Stimulated activated CD4-positive, alpha-beta T cell treated with anti-CD3 and anti-CD28 coated beads, Interleukin-1b, Interleukin-23, amount 100 ng/mL, for 24 hours (primary cell): ENCODE measurements around the gene HSD17B14.

ENCODE experiments used
- DNase-seq, 4 experiments: peaks; one replicate each; pipeline ENCODE4 v3.0.0-alpha.2; 2020; ENCODE audit warnings: low read depth in 4 of 4, low spot score in 1 of 4

The HSD17B14 gene

DNA sequence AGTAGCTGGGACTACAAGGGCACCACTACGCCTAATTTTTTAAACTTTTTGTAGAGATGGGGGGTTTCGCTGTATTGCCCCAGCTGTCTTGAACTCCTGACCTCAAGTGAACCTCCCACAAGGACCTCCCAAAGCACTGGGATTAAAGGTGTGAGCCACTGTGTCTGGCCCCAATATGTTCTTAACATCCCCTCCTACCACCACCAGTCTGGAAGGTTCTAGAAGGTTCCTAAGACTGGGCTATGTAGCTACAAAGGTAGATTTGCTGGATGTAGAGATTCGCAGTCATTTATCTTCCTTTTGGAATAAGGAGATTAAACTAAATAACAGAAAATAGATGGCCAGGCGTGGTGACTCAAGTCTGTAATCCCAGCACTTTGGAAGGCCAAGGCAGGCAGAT is 5.3 kb downstream of the HSD17B14 start:
- no peak for DNase-seq

DNA sequence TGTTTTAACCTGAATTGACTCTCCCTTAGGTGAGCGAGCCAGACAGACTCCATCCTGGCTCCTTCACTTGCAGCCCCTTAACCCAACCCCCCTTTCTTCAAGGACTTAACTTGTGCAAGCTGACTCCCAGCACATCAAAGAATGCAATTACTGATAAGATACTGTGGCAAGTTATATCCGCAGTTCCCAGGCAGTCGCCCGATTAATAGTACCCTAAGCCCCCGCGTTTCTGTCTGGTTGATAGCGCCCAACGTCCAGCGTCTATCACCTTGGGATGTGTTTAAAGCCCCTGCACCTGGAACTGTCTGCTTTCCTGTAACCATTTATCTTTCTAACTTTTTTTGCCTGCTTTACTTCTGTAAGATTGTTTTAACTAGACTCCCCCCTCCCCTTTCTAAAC is 6.2 kb downstream of the HSD17B14 start:
- DNase-seq, result no peak

DNA sequence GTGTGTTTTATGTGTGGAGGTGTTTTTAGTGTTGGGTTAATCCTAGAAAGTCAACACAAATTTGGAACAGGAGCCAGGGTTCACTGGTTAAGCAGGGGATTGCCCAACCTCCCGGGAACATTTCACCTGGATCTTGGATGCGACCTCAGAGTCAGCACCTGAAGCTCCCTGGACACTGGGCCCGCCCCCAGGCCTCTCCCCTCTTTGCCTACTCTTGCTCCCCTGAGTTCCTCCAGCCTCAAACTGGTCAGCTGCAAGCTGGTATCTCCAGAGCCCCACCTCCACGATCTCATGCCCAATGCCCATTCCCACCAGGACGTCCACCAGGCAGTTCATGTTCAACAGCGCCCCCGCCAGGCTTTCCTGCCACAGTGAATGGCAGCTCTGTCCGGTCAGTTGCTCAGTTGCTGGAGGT is 9.7 kb downstream of the HSD17B14 start:
- no peak for DNase-seq

DNA sequence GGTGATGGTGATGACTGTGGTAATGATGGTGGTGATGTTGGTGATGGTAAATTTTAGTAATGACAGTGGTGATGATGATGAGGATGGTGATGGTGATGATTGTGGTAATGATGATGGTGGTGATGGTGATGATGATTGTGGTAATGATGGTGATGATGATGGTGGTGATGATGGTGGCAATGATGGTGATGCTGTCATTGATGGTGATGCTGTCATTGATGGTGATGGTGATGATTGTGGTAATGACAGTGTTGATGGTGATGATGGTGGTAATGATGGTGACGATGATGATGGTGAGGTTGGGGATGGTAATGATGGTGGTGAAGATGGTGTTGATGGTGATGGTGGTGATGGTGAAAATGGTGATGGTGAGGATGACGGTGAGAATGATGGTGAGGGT is 13.8 kb downstream of the HSD17B14 start:
- no peak for DNase-seq

- DNase-seq, result no peak
Observed at GRCh38 chr19:48821633-48822032, 14.7 kb downstream of the HSD17B14 start.

GRCh38 chr19:48819366-48819816 is 16.9 kb downstream of the HSD17B14 start:
- no peak for DNase-seq

GRCh38 chr19:48818234-48818820 is 18.0 kb downstream of the HSD17B14 start:
- no peak for DNase-seq

- no peak for DNase-seq
Observed at GRCh38 chr19:48817585-48818124, 18.6 kb downstream of the HSD17B14 start.

- no peak for DNase-seq
Observed at GRCh38 chr19:48815870-48816501, 20.3 kb downstream of the HSD17B14 start.

GRCh38 chr19:48814895-48815294 is 21.4 kb downstream of the HSD17B14 start:
- DNase-seq, result no peak

- DNase-seq, result no peak
Observed at GRCh38 chr19:48813123-48813913, 23.0 kb downstream of the HSD17B14 start.

GRCh38 chr19:48812094-48812929 is 24.0 kb downstream of the HSD17B14 start:
- peak in 2 of 4 experiments; percentile 49 to 63 for DNase-seq

GRCh38 chr19:48810151-48810550 is 26.1 kb downstream of the HSD17B14 start:
- no peak for DNase-seq

DNA sequence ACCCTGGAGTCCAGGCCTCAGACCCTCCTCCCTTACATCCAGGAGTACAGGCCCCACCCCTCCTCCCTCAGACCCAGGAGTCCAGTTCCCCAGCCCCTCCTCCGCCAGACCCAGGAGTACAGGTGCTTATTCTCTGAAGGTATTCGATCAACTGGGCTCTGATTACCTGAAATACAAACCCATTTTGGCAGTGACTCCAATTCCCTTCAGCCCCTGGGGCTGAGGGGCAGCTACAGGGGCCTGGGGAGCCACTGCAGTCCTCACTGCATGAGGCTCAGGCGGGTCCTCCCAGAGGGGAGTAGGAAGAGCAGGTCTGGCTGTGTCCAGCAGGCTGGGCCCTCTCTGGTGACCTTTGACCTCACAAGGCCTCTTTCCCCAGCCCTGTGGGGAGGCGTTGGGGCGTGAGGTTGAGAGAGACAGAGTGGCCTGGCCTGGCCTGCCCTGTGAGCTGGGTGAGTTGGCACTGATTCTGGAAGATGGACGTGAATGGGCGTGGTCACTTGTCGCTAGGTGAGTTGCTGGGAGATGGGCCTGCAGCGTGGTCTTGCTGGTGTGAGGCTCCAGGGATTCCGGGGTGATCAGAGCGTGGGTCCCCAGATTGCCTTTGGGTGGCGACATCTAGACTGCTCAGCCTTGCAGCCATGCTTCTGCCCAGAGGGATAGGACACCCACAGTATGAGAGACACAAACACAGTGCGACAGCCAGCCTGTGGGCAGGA is 28.5 kb downstream of the HSD17B14 start:
- DNase-seq, result no peak

DNA sequence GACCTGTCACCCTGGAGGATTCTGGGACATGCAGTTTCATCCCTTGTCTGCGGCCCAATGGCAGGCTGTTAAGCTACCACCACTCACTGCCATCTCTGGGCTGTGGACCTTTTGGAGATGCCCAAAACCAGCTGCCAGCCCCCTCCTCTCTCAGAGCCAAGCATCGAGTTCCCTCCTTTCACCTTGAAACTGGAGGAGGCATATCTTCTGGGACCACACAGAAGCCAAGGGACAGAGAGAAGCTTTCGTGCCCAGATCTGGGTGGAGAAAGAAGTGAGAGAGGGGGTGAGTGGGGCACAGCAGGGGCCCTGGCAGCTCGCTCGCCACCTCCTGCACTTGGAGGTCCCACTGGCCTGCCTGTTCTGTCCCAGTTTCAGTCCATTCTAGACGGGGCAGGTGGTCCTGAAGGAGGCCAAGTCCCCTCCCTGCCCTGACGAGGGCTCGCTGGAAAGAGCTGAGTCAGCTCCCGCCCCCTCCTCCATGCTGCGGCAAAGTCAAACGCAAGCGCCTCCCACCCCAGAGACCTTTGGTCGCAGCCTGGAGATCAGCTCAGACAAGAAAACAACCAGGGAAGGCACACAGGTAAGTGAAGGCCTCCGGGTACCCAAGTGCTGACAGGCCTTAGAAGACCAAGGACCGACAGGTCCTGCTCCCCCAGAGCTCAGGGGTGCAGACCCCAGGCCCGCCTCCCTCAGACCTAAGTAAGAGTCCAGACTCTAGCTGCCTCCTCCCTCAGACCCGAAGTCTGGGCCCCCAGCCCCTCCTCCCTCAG is 29.3 kb downstream of the HSD17B14 start:
- no peak for DNase-seq

DNA sequence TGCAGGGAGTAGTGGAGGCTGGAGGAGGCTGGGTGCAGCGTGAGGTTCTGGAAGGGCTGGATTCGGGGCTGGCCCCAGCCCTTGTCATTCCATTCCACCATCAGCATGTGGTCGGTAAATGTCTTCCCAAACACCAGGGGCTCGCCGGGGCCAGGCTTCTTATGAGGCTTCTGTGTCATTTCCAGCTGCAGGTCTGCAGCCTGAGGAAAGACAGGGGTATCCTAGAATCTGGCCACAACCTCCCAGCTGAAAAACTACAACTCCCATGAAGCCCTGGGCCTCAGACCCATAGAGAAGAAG is 29.8 kb downstream of the HSD17B14 start:
- DNase-seq, result no peak

GRCh38 chr19:48805452-48805851 is 30.8 kb downstream of the HSD17B14 start:
- no peak for DNase-seq

- DNase-seq, result no peak
Observed at GRCh38 chr19:48804496-48804895, 31.8 kb downstream of the HSD17B14 start.

- no peak for DNase-seq
Observed at GRCh38 chr19:48802623-48803022, 33.7 kb downstream of the HSD17B14 start.
